Stimulated activated CD4-positive, alpha-beta T cell treated with anti-CD3 and anti-CD28 coated beads, Interleukin-1b, Interleukin-23, amount 100 ng/mL, for 24 hours (primary cell): ENCODE measurements around the gene LY6G6F.
A peak's percentile ranks its signal among the peaks of the same experiment; 100 is the strongest.

Source experiments
- DNase-seq, 4 experiments: peaks; one replicate each; pipeline ENCODE4 v3.0.0-alpha.2; 2020; ENCODE audit warnings: low read depth in 4 of 4, low spot score in 1 of 4

LY6G6F gene, protein sequence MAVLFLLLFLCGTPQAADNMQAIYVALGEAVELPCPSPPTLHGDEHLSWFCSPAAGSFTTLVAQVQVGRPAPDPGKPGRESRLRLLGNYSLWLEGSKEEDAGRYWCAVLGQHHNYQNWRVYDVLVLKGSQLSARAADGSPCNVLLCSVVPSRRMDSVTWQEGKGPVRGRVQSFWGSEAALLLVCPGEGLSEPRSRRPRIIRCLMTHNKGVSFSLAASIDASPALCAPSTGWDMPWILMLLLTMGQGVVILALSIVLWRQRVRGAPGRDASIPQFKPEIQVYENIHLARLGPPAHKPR

DNA sequence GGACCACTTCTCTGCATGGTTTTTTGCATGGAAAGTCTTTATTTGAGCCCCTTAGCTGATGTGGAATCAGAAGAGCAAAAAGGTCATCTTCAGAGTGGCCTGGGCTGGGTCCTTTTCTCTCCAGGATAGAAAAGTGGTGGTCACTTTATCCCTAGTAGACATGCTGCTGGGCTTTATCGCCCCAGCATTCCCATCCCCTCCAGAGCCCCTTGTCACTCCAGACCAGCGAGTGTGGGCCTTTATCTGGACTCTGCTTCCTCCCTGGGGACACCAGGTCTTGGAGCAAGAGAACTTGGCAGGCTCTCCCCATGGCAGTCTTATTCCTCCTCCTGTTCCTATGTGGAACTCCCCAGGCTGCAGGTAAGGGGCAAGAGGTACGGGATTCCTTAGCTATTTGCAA lies at the start of gene LY6G6F:
LY6G6F (plus strand) TSS at position 268 of the 400 bp plus-strand sequence; CDS start at position 309, 41 bp downstream.
- no peak for DNase-seq

DNA sequence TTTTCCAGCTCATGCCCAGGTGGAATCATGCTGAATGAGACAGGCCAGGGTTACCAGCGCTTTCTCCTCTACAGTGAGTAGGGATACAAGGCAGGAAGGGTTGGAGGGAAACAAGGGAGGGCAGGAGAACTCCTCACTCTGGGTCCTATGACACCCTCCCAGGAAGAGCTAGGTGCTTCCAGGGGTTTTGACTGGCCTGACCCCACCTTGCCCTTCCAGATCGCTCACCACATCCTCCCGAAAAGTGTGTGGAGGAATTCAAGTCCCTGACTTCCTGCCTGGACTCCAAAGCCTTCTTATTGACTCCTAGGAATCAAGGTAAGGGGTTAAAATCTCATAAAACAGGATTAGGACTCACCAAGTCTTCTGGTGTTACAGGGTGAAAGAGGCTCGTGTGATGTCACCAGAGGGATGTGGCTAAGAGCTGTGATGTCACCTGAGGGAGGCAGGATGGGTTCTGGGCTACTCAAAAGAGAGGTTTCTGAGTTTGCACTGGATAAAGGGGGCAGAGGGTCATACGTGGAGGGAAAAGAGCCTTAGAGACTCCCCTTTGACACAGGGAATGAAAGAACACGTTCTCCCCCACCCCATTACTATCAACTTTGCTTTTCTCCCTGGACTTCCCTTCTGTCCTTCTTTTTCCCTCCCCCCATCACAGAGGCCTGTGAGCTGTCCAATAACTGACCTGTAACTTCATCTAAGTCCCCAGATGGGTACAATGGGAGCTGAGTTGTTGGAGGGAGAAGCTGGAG lies 49.1 kb upstream of the LY6G6F start:
- DNase-seq, result no peak

DNA sequence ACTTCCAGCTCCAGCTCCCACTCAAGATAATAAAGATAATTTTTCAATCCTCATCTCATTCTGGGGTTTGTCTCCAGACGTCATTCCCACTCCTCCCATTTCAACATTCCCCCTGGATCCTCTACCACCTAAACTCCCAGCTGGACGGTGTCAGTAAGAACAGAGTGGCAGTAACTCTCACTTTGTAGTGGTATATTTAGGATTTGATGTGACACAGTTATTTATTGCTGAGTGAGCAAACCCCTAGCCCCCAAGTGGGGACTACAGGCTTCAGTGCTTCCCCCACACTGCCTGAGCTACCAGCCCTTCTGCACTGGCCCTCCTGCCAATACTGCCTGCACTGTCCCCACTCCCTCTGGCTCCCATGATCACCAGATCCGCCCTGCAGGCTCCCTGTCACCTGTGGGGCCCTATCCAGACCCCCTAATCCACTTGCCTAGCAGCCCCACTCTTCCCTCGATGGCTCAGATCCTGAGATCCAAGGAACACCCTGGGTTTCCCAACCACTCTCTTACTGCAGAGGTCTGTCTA lies 48.4 kb upstream of the LY6G6F start:
- DNase-seq, result no peak

DNA sequence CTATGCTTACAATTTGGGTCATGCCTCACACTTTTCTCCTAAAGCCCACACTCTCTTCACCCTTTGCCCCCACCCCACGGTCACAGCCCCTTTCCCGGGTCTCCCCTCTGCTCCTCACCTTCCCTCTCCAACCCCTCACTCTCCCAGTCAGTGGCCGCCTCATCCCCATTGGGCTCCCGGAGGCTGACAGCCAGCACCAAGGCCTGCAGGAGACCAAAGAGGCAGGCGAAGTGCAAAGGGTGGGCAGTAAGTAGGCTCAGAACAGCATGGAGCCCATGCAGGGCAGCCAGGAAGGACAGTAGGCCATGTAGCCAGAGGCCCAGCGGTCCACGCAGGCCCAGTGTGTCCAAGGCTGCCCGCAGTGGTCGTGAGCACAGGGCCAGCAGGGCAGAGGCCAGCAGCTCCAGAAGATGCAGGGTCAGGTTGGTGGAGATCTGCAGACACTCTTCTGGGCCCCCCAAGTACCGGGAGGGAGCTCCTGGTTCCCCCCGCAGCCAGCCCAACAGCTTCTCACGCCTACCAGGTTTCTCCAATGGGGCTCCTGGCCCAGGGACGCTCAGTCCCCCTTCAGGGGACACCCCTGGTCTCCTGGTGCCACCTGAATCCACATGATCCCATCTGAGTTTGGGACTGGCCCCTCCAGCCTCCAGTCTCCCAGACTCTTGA lies 47.5 kb upstream of the LY6G6F start:
- no peak for DNase-seq

DNA sequence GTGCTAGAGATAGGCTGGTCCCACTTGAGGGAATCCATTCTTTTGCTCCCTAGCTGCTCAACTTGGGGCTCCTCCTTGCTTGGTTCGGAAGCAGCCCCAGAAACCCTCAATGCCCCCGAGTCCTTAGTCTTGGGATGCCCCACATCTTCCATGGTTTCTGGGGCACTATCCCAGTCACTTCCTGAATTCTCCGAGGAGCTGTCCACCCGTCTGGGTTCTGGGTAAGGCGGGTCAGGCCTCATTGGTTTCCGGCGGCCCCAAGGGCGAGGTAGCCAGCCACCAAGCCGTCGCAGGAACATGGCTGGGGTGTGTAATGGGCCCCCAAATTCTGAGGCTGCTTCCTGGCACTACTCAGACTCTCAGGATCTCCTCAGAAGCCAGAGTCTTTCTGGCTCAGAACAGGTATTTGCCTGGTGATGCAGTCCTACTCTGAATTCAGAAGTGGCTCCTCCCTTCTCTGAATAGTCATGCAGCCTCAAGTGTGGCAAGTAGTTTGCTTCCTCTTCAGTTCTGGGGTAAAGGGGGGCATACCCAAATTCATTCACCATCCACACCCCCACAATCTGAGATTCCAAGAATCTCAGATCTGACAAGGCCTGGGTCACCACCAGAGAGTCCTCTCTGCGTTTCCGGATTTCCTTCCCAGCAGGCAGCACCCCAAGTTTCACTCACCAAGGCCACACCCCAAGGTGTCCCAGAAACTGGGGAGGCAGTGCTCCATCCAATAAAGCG lies 46.9 kb upstream of the LY6G6F start:
- DNase-seq, result no peak

DNA sequence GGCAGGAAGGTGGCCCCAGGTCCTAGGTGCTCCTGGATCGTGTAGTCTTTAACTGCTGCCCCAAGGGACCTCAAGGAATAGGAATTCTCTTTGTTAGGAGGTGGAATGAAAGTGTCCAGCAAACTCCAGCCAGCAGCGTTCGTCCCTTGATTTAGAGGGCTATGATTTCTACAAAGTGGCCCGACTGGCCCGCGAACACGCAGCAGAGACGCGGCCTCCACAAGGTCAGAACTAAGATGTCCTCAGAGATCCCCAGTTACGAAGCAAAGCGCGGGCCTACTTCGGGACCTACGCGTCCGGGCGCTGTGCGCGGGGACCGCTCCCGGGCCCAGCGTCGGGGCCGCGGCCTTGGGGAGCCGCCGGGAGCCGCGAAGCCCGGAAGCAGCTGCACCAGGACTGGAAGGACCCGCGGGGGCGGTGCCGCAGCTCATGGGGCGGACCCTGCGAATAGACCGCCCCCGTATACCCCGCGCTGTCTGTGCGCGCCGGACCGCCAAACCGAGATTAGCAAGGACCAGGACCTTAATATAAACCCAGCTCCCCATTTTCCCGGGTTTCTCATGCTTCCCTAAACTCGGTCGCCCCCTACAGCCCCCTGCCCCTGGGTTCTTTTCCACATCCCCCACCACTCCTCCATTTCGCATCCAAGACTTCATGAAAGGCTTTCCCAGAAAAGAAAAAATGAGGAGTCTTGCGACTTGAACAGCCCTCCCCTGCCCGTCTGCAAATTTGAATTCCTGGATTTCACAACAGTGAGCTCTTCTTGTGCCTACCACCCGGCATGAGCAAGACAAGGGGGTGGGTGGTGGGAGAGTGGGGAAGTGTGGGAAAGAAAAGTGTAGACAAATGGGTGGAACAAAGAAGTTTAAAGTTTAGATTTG lies 46.0 kb upstream of the LY6G6F start, which contains the start of gene C6orf47:
C6orf47 (minus strand) TSS at position 398 of the 881 bp plus-strand sequence. CDS start 831 bp downstream, outside the sequence.
- peak; percentile 44 to 79 (median 54) for DNase-seq

DNA sequence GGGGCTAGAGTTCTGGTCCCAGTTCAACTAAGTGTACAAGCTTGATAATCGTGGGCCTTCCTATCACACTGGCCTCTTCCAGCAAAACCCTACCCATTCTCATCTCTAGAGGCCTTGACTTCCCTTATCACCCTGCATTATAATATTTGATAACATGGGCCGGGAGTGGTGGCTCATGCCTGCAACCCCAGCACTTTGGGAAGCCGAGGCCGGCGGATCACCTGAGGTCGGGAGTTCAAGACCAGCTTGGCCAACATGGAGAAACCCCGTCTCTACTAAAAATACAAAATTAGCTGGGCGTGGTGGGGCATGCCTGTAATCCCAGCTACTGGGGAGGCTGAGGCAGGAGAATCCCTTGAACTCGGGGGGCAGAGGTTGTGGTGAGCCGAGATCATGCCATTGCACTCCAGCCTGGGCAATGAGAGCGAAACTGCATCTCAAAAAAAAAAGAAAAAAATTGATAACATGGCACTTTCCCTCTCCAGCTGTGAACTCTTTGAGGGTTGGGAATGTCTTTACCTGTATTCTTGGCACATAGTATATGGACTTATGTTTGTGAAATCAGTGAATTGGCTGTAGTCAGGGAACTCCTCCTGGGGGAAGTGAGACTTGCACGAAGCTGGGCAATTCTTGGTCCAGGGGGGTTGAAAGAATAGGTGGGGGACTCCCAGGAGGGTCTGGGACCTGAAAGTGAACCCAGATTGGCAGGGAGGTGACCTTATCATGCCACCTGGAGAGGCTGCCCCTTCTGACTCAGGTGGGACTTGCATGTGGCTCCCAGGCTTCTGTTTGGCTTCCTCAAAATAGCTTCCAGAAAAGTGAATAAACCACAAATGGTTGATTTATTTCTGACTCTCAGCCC lies 45.2 kb upstream of the LY6G6F start:
- no peak for DNase-seq

DNA sequence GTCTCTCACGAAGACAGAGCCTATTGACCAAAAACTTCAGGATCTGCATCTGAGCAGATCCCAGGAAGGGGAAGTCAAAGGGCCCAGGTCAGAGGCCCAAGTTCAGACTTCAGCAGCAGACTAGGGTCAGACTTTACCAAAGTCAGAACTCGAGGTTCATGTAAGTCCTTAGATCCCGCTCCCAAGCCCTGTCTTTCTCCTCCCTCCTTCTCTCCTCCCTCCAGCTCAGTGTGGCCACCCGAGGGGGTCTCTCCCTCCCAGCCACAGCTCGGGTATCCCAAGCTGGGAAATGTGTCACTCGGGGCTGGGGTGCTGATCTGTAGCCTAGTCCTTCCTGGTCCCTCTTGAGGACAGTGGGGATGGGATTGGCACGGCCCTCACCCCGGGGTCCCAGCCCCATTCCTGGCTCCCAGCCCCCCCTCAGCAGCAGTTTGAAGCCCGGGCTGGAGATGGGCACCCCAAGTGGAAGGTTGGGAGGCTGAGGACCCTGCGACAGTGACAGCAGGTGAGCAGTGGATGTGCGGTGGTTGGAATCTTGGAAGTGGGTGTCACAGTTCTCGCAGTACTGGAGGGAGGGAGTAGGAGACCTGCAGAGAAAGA lies 44.4 kb upstream of the LY6G6F start:
- DNase-seq, result no peak

DNA sequence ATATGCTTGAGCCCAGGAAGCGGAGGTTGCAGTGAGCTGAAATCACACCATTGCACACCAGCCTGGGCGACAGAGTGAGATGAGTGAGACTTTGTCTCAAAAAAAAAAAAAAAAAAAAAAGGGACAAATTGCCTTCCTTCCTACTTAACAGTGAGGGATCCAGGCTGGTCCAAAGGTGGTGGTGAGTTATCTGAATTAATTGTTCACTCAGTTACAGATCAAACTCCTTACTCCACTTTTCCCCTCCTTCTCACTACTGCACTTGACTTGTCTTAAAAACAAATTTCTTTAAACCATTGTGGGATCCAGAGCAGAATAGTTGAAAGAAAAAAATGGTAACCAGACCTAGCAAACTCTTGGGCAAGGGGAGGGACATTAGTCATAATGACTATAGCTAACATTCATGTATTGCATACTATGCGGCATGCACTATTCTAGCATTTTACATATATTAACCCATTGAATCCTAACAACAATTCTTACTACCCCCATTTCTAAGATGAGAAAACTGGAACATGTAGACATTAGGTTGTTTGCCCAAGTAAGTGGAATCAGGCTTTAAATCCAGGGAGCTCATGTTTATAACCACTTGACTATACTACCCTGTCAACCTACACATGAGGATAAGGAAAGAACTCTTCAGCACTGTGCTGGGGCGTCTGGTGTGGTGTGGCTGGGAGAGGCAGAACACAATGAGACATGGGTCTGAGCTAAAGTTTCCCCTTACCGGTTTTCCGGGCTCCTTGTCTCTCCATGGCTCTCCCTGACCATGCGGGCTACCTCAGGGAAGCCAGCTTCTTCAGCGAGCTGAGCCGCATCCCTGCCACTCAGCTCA lies 43.3 kb upstream of the LY6G6F start:
- DNase-seq, result no peak

DNA sequence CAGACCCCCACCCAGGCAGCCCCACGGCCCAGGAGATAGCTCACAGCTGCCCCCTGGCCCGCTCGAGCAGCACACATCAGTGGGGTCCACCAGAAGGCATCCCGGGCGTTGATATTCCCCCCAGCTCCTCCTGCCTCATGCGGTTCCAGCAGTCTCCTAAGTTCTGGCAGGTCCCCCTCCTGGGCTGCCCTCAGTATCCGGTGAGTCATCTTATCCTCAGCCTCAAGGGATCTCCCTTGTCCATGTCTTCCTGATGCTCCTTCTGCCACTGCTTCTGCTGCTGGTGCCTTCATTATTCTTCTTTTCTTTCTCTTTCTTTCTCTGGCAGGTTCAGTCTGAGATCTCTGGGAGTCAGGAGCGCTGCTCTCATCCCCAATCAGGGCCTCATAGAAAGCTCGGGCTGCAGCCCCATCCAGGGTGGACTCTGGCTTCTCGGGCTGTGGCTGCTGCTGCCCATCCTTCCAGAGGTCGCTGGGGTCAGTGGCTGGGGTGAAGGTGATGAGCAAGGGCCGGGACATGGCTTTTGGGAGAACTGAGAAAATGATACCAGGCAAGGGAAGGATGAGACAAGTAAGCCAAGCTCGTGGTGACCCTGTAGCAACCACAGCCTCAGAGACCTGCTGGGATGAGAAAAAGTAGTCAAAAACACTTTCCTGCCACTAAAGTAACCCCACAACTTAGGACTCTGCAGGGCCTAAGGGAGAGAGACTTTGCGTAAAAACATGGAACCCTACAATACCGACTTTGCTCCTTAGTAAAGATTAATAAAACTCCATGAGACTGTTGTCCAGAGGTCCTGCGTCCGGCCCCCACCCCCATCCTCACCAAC lies 42.5 kb upstream of the LY6G6F start:
- no peak for DNase-seq

DNA sequence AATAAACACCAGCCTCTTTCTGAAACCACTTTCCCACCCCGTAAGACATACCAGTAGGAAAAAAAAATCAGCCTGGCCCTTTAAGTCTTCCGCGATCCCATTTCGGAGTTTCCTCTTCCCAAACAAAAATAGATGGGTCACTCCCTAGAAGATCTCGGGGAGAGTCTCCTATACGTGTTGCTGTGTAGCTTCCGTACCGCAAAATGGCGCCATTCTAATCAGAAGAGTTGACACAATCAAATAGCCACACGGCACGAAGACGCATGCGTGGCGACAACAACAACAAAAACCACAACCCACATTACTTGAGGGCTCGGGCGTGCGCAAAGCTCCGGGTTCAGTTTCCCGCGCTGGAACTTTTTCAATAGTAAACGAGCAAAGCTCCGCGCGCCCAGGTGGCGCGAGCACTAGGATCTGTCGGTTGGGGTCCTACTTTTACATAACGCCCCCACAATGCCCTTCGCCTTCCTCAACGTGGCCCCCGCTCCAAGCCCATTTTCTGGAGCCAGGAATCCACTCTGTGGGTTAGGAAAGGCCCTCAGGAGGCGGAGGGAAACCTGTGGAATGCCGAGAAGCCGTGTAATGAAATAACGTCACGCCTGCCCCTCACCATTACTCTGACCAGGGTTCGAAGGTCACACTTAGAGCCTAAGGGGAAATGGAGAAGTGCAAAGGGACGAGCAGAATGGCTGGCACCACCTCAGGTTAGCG lies 41.7 kb upstream of the LY6G6F start, which contains the start of gene GPANK1:
GPANK1 (minus strand) TSS at position 208 of the 711 bp plus-strand sequence. CDS start 519 bp downstream, outside the sequence.
- peak; percentile 69 to 87 (median 82) for DNase-seq

DNA sequence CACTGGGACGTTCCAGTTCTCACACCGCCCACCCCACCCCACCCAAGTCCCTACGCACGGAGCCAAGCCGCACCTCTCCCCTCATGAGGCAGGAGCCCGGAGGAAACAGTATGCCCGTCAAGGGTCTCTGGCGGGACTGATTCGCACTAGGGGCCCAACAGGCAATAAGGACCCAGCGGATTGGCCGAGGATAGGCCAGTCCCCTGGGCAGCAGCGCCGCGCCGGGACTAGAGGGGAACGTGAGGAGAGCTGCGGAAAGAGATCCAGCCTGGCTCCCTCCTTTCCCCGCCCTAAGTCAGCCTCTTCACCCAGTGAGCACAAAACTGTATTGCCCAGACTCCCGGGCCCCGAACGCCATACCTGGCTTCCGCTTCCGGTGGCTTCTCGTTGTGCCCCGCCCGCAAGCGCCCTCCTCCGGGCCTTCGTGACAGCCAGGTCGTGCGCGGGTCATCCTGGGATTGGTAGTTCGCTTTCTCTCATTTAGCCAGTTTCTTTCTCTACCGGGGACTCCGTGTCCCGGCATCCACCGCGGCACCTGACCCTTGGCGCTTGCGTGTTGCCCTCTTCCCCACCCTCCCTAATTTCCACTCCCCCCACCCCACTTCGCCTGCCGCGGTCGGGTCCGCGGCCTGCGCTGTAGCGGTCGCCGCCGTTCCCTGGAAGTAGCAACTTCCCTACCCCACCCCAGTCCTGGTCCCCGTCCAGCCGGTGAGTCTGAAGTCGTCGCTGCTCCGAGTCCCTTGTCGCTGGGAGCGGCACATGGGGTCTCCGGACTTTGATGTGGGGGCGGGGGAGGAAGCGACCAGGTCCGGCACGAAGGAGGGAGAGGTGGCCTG lies 40.9 kb upstream of the LY6G6F start, which contains the start of gene CSNK2B:
CSNK2B (plus strand) TSS at position 580 of the 836 bp plus-strand sequence. CDS start 752 bp downstream, outside the sequence.
- peak; percentile 82 to 97 (median 94) for DNase-seq

DNA sequence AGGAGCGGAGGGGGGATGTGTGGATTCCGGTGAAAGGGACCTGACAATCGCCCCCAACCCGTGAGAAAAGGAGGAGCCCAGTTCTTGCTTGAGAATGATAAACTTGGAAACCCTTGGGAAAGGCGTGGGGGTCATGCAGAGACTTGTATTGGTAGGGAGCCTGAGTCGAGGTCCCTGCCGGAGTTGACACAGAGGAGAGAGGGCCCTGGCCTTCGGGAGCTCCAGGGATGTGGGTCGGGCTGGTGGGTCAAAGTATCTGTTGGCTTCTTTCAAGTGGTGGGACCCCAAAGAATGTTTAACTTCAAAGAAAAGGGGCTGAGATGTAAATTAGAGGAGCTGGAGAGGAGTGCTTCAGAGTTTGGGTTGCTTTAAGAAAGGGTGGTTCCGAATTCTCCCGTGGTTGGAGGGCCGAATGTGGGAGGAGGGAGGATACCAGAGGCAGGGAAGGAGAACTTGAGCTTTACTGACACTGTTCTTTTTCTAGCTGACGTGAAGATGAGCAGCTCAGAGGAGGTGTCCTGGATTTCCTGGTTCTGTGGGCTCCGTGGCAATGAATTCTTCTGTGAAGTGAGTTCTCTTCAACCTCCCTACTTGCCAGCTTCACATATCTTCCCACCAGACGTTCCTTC lies 40.2 kb upstream of the LY6G6F start:
- DNase-seq, result no peak

DNA sequence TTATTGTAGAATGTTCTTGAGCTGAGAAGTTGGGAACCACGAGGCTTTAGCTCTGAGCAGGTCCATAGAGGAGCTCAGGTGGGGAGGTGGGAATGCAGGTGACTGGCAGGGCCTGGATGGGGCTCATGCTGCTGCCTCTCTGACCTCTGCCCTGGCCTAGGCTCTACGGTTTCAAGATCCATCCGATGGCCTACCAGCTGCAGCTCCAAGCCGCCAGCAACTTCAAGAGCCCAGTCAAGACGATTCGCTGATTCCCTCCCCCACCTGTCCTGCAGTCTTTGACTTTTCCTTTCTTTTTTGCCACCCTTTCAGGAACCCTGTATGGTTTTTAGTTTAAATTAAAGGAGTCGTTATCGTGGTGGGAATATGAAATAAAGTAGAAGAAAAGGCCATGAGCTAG lies 37.0 kb upstream of the LY6G6F start, which contains the start of gene LY6G5B:
LY6G5B (plus strand) TSS at position 301 of the 400 bp plus-strand sequence. CDS start 975 bp downstream, outside the sequence.
- no peak for DNase-seq
